Neuronal stem cell (in vitro differentiated cells): Measurements from ENCODE around the gene PCDHGA7.

Source experiments
- DNase-seq: peaks from one replicate; pipeline ENCODE4 v3.0.0-alpha.2; 2013; ENCODE audit warnings: low spot score
- H2AFZ ChIP-seq: one replicate; pipeline ENCODE4 v1.6.1; 2013; ENCODE audit warnings: mild to moderate bottlenecking, low read length, inconsistent platforms
- H2AK5ac ChIP-seq: 2 replicates; pipeline ENCODE4 v1.6.1; 2013; ENCODE audit warnings: low read depth, mild to moderate bottlenecking, inconsistent platforms, low read length, moderate library complexity, mixed read lengths
- H2BK120ac ChIP-seq: 2 replicates; pipeline ENCODE4 v1.6.1; 2013; ENCODE audit warnings: low read depth, mild to moderate bottlenecking, inconsistent platforms, low read length, moderate library complexity, mixed read lengths
- H2BK12ac ChIP-seq: one replicate; pipeline ENCODE4 v1.6.1; 2013; ENCODE audit warnings: low read length, inconsistent platforms
- H2BK15ac ChIP-seq: 2 replicates; pipeline ENCODE4 v1.6.1; 2013; ENCODE audit warnings: mild to moderate bottlenecking, low read length, inconsistent platforms, mixed read lengths
- H2BK5ac ChIP-seq: one replicate; pipeline ENCODE4 v1.6.1; 2013; ENCODE audit warnings: inconsistent platforms, mild to moderate bottlenecking, low read length, moderate library complexity
- H3K14ac ChIP-seq: one replicate; pipeline ENCODE4 v1.6.1; 2013; ENCODE audit warnings: low read length, inconsistent platforms
- H3K18ac ChIP-seq: 2 replicates; pipeline ENCODE4 v1.6.1; 2013; ENCODE audit warnings: low read length, inconsistent platforms
- H3K23ac ChIP-seq: 2 replicates; pipeline ENCODE4 v1.6.1; 2013; ENCODE audit warnings: low read depth, mild to moderate bottlenecking, mixed read lengths, low read length, inconsistent platforms; ENCODE audit not compliant: poor library complexity
- H3K27ac ChIP-seq: replicated peaks from 3 replicates; pipeline ENCODE4 v1.5.1; 2013; ENCODE audit warnings: low read length, inconsistent platforms
- H3K27me3 ChIP-seq, 3 experiments: 2 replicates each; pipeline ENCODE4 v1.6.1; 2013; ENCODE audit warnings: low read length in 3 of 3, mild to moderate bottlenecking in 2 of 3, inconsistent platforms in 1 of 3, low read depth in 1 of 3, mixed read lengths in 1 of 3, moderate library complexity in 1 of 3; ENCODE audit not compliant: control insufficient read depth in 3 of 3, insufficient read depth in 3 of 3
- H3K36me3 ChIP-seq, 2 donors: replicated peaks in 1 of 2; 2 replicates each; pipeline ENCODE4 v1.6.1; 2013; ENCODE audit warnings: low read length in 2 of 2; ENCODE audit not compliant: control insufficient read depth in 2 of 2, insufficient read depth in 2 of 2
- H3K4ac ChIP-seq: 2 replicates; pipeline ENCODE4 v1.6.1; 2013; ENCODE audit warnings: inconsistent platforms, mild to moderate bottlenecking, low read length, moderate library complexity
- H3K4me1 ChIP-seq, 2 donors: 1 replicate in 1 of 2; 2 replicates in 1 of 2; pipeline ENCODE4 v1.6.1; 2013; ENCODE audit warnings: low read length in 2 of 2, low read depth in 1 of 2; ENCODE audit not compliant: control insufficient read depth in 2 of 2, insufficient read depth in 1 of 2
- H3K4me2 ChIP-seq: one replicate; pipeline ENCODE4 v1.6.1; 2013; ENCODE audit warnings: mild to moderate bottlenecking, low read length, inconsistent platforms; ENCODE audit not compliant: insufficient read depth, poor library complexity, severe bottlenecking
- H3K4me3 ChIP-seq, 2 donors: 2 replicates each; pipeline ENCODE4 v1.5.1; 2013; ENCODE audit warnings: low read length in 2 of 2, mild to moderate bottlenecking in 2 of 2, inconsistent platforms in 1 of 2, moderate library complexity in 1 of 2
- H3K79me1 ChIP-seq: one replicate; pipeline ENCODE4 v1.6.1; 2013; ENCODE audit warnings: low read depth, mild to moderate bottlenecking, inconsistent platforms, low read length, moderate library complexity
- H3K9ac ChIP-seq: one replicate; pipeline ENCODE4 v1.6.1; 2013; ENCODE audit warnings: mild to moderate bottlenecking, low read depth, low read length, inconsistent platforms; ENCODE audit not compliant: poor library complexity
- H3K9me3 ChIP-seq, 2 donors: replicated peaks in 1 of 2; 2 replicates each; pipeline versions ENCODE3 to v1.6.1; 2013; ENCODE audit warnings: low read length in 2 of 2, mild to moderate bottlenecking in 2 of 2, inconsistent platforms in 1 of 2, low read depth in 1 of 2, mixed read lengths in 1 of 2, moderate library complexity in 1 of 2; ENCODE audit not compliant: control insufficient read depth in 2 of 2, insufficient read depth in 1 of 2
- H4K8ac ChIP-seq: one replicate; pipeline ENCODE4 v1.6.1; 2013; ENCODE audit warnings: low read depth, mild to moderate bottlenecking, inconsistent platforms, low read length, moderate library complexity
- H4K91ac ChIP-seq: one replicate; pipeline ENCODE4 v1.6.1; 2013; ENCODE audit warnings: low read length, low read depth, mild to moderate bottlenecking, inconsistent platforms; ENCODE audit not compliant: poor library complexity
- WGBS, 2 donors: extraction: QIAGEN DNeasy Blood & Tissue Kit; methylation state at CpG; one replicate each; pipeline ENCODE4 v1.1.7; 2013; ENCODE audit warnings: missing lambda C conversion rate in 2 of 2, mixed read lengths in 1 of 2; ENCODE audit not compliant: insufficient read length in 2 of 2, insufficient replicate concordance in 1 of 2; ENCODE audit errors: extremely low coverage in 2 of 2; 5-methylcytosine and 5-hydroxymethylcytosine counted together

PCDHGA7 gene

GRCh38 chr5:141355641-141356040 is 26.9 kb upstream of the PCDHGA7 start:
- peaks cover 27 to 70% of the 10 kb centered on the region in 2 donors for H3K9me3 ChIP-seq
- H3K4me3 ChIP-seq = no peak overlapping the region

DNA sequence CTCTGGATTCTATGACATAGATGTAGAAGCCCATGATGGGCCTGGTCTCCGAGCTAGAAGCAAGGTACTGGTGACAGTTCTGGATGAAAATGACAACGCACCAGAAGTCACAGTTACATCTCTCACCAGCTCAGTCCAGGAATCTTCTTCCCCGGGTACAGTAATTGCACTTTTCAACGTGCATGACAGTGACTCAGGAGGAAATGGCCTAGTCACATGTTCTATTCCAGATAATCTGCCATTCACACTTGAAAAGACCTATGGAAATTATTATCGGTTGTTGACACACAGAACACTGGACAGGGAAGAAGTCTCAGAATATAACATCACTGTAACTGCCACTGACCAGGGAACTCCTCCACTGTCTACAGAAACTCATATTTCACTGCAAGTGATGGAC is 26.4 kb upstream of the PCDHGA7 start:
- Histone ChIP-seq H3K27me3 (peaks cover 0 to 4% (median 0%) of the 10 kb centered on the region in 3 experiments), H3K23ac (no peak overlapping the region), H2BK5ac (no peak overlapping the region), H2BK15ac (no peak overlapping the region), H3K4ac (no peak overlapping the region), H3K4me1 (no peaks in the 10 kb centered on the region), H2AFZ (no peak overlapping the region), H2BK12ac (no peak overlapping the region), H3K27ac (no peak overlapping the region), H3K79me1 (no peaks in the 10 kb centered on the region), H3K4me2 (no peak overlapping the region), H3K9me3 (peaks cover 24 to 70% of the 10 kb centered on the region in 2 donors), H3K36me3 (peaks cover 0 to 3% of the 10 kb centered on the region in 2 donors), H4K91ac (no peak overlapping the region), H4K8ac (no peak overlapping the region), H3K9ac (no peak overlapping the region), H2BK120ac (no peak overlapping the region), H2AK5ac (no peak overlapping the region), H3K4me3 (no peak overlapping the region), H3K18ac (no peak overlapping the region), H3K14ac (no peak overlapping the region)
- no CpG with 5 or more reads among the region's 5 CpGs for WGBS, 2 donors
- no peak for DNase-seq

More at GRCh38 chr5:141355641-141356040, 26.9 kb upstream of the PCDHGA7 start:
- no peaks in the 10 kb centered on the region for H3K4me1 ChIP-seq
- no peak overlapping the region for H3K9ac ChIP-seq
- H2AK5ac ChIP-seq = no peak overlapping the region
- H3K14ac ChIP-seq = no peak overlapping the region
- H2BK15ac ChIP-seq = no peak overlapping the region
- no peak for DNase-seq
- peaks cover 0 to 4% (median 0%) of the 10 kb centered on the region in 3 experiments for H3K27me3 ChIP-seq
- H2BK12ac ChIP-seq = no peak overlapping the region
- no peak overlapping the region for H2AFZ ChIP-seq
- no peak overlapping the region for H3K18ac ChIP-seq
- H2BK5ac ChIP-seq = no peak overlapping the region
- no peak overlapping the region for H3K23ac ChIP-seq
- WGBS, 2 donors = no CpG with 5 or more reads among the region's 24 CpGs
- H3K4ac ChIP-seq = no peak overlapping the region
- no peak overlapping the region for H3K4me2 ChIP-seq
- H3K27ac ChIP-seq = no peak overlapping the region
- no peaks in the 10 kb centered on the region for H3K79me1 ChIP-seq
- no peak overlapping the region for H2BK120ac ChIP-seq
- no peak overlapping the region for H4K91ac ChIP-seq
- no peak overlapping the region for H4K8ac ChIP-seq
- H3K36me3 ChIP-seq = peaks cover 0 to 3% of the 10 kb centered on the region in 2 donors

DNA sequence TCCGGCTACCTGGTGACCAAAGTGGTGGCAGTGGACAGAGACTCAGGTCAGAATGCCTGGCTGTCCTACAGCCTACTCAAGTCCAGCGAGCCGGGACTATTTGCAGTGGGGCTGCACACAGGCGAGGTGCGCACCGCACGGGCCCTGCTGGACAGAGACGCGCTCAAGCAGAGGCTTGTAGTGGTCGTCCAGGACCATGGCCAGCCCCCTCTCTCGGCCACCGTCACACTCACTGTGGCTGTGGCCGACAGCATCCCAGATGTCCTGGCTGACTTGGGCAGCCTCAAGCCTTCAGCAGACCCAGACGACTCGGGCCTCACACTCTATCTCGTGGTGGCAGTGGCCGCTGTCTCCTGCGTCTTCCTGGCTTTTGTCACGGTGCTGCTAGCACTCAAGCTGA is 25.6 kb upstream of the PCDHGA7 start:
- H4K8ac ChIP-seq = no peak overlapping the region
- H2AFZ ChIP-seq = no peak overlapping the region
- H3K18ac ChIP-seq = no peak overlapping the region
- H3K4me2 ChIP-seq = no peak overlapping the region
- H2AK5ac ChIP-seq = peak overlapping the region; percentile 54
- H3K79me1 ChIP-seq = no peaks in the 10 kb centered on the region
- H2BK15ac ChIP-seq = no peak overlapping the region
- H3K9me3 ChIP-seq = peaks cover 25 to 67% of the 10 kb centered on the region in 2 donors
- H3K4me1 ChIP-seq = no peaks in the 10 kb centered on the region
- peak overlapping the region; percentile 16 for H3K9ac ChIP-seq
- no peak overlapping the region for H3K14ac ChIP-seq
- H3K27me3 ChIP-seq = peaks cover 0 to 4% (median 0%) of the 10 kb centered on the region in 3 experiments
- WGBS, 2 donors = no CpG with 5 or more reads among the region's 19 CpGs
- peak overlapping the region; percentile 66 for H2BK120ac ChIP-seq
- no peak overlapping the region for H2BK5ac ChIP-seq
- H3K36me3 ChIP-seq = peaks cover 0 to 3% of the 10 kb centered on the region in 2 donors
- no peak for DNase-seq
- no peak overlapping the region for H4K91ac ChIP-seq
- H3K23ac ChIP-seq = peak overlapping the region; percentile 44
- no peak overlapping the region for H3K4ac ChIP-seq
- no peak overlapping the region for H2BK12ac ChIP-seq
- no peak overlapping the region for H3K27ac ChIP-seq
- peak overlapping the region in 1 of 2 donors; percentile 51 for H3K4me3 ChIP-seq

- Histone ChIP-seq H3K9ac (no peak within 1 kb of the TSS), H2BK12ac (no peak within 1 kb of the TSS), H2BK5ac (no peak within 1 kb of the TSS), H3K36me3 (peaks cover 0 to 3% of the 10 kb centered on the region in 2 donors), H2BK15ac (no peak within 1 kb of the TSS), H3K4me1 (no peaks in the 10 kb centered on the region), H3K27me3 (peaks cover 0 to 4% (median 0%) of the 10 kb centered on the region in 3 experiments), H3K23ac (no peak within 1 kb of the TSS), H4K91ac (no peak within 1 kb of the TSS), H3K4ac (no peak within 1 kb of the TSS), H3K4me2 (no peak within 1 kb of the TSS), H2BK120ac (no peak within 1 kb of the TSS), H2AK5ac (no peak within 1 kb of the TSS), H2AFZ (peak within 1 kb of the TSS; percentile 72), H3K14ac (no peak within 1 kb of the TSS), H3K79me1 (no peaks in the 10 kb centered on the region), H3K18ac (no peak within 1 kb of the TSS), H4K8ac (no peak within 1 kb of the TSS), H3K4me3 (no peak within 1 kb of the TSS), H3K9me3 (peaks cover 34 to 67% of the 10 kb centered on the region in 2 donors), H3K27ac (no peak within 1 kb of the TSS)
- WGBS, 2 donors = no CpG with 5 or more reads among the region's 24 CpGs
- DNase-seq = no peak
Observed at GRCh38 chr5:141359790-141360426, 22.6 kb upstream of the PCDHGA7 start, which contains the start of gene PCDHGB2. Gene PCDHGB2 (plus strand): TSS chr5:141359994. CDS start chr5:141360136, 142 bp downstream.
